ENCODE measurements around the gene POLR2J3.
"Not testable (repeated sequence)": the region's sequence is repeated elsewhere in the genome, so short reads cannot be mapped to it uniquely, and the experiment has no call there.

The POLR2J3 gene

GRCh38 chr7:102572261-102573239, at the start of gene POLR2J3:
POLR2J3 (minus strand) TSS chr7:102572583; CDS start chr7:102572521, 62 bp downstream.
- peak; percentile 100 for DNase-seq

- not testable (repeated sequence) for DNase-seq
Measured at GRCh38 chr7:102618122-102618521, 45.7 kb upstream of the POLR2J3 start.

GRCh38 chr7:102616507-102617125, 44.2 kb upstream of the POLR2J3 start, which contains the start of gene RASA4:
RASA4 (minus strand) TSS chr7:102616756; CDS start chr7:102616689, 67 bp downstream.
- DNase-seq = peak; percentile 58

GRCh38 chr7:102615930-102616329, 43.5 kb upstream of the POLR2J3 start:
- not testable (repeated sequence) for DNase-seq

GRCh38 chr7:102614873-102615272, 42.5 kb upstream of the POLR2J3 start:
- DNase-seq = not testable (repeated sequence)

- not testable (repeated sequence) for DNase-seq
Measured at GRCh38 chr7:102614346-102614697, 41.9 kb upstream of the POLR2J3 start.

GRCh38 chr7:102613575-102614345, 41.4 kb upstream of the POLR2J3 start:
- DNase-seq = not testable (repeated sequence)

GRCh38 chr7:102611675-102612325, 39.4 kb upstream of the POLR2J3 start:
- not testable (repeated sequence) for DNase-seq

GRCh38 chr7:102611013-102611674, 38.8 kb upstream of the POLR2J3 start:
- not testable (repeated sequence) for DNase-seq

GRCh38 chr7:102610441-102610840, 38.1 kb upstream of the POLR2J3 start:
- peak; percentile 14 for DNase-seq

- DNase-seq = not testable (repeated sequence)
Measured at GRCh38 chr7:102609734-102610133, 37.4 kb upstream of the POLR2J3 start.

GRCh38 chr7:102606848-102607247, 34.5 kb upstream of the POLR2J3 start:
- DNase-seq = not testable (repeated sequence)

- not testable (repeated sequence) for DNase-seq
Measured at GRCh38 chr7:102604431-102605145, 32.2 kb upstream of the POLR2J3 start.

- not testable (repeated sequence) for DNase-seq
Measured at GRCh38 chr7:102602317-102602716, 29.9 kb upstream of the POLR2J3 start.

- not testable (repeated sequence) for DNase-seq
Measured at GRCh38 chr7:102599699-102600098, 27.3 kb upstream of the POLR2J3 start.

GRCh38 chr7:102596036-102596435, 23.7 kb upstream of the POLR2J3 start:
- DNase-seq = not testable (repeated sequence)

- DNase-seq = not testable (repeated sequence)
Measured at GRCh38 chr7:102593637-102594334, 21.4 kb upstream of the POLR2J3 start.

GRCh38 chr7:102592477-102593019, 20.2 kb upstream of the POLR2J3 start:
- DNase-seq = peak; percentile 55

GRCh38 chr7:102589857-102590256, 17.5 kb upstream of the POLR2J3 start:
- DNase-seq = not testable (repeated sequence)

- DNase-seq = not testable (repeated sequence)
Measured at GRCh38 chr7:102583495-102583894, 11.1 kb upstream of the POLR2J3 start.
